ENCODE results near the gene MRPS18A.

MRPS18A gene

DNA sequence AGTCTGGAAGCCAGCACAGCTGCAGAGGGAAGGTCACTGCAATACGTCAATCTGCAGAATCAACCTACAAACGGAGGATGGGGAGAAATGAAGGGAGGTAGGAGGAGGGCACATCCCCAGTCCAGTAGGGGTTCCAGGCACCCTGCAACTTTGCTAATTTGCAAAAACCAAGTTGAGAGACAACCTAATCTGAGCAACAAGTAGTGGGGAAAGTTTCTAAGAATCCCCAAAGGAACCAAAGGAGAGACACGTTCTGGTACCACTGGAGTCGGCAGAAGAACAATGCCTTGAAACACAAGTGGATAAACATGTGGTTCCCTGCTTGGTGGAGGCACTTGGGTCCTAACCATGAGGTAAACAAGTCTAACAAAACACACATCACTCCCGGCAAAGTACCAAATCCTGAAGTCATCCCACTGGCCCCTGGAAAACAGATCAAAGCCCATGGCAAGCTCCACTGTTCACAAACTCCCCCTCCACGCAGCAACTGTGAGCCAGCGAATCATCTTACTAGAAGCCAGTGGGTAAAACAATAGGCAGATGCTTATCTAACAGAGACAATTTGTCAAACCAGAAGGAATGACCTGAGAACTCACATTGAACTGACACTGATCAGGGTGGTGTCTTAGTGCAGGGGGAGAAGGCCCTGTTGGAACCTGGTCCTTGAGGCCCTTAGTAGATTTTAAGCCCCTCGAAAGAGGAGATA, 4.7 kb downstream of the MRPS18A start:
- no peak for DNase-seq (ENCODE audit: low spot score)
- no peak overlapping the region for H3K4me3 ChIP-seq
- TF ChIP-seq, protein P1, sequence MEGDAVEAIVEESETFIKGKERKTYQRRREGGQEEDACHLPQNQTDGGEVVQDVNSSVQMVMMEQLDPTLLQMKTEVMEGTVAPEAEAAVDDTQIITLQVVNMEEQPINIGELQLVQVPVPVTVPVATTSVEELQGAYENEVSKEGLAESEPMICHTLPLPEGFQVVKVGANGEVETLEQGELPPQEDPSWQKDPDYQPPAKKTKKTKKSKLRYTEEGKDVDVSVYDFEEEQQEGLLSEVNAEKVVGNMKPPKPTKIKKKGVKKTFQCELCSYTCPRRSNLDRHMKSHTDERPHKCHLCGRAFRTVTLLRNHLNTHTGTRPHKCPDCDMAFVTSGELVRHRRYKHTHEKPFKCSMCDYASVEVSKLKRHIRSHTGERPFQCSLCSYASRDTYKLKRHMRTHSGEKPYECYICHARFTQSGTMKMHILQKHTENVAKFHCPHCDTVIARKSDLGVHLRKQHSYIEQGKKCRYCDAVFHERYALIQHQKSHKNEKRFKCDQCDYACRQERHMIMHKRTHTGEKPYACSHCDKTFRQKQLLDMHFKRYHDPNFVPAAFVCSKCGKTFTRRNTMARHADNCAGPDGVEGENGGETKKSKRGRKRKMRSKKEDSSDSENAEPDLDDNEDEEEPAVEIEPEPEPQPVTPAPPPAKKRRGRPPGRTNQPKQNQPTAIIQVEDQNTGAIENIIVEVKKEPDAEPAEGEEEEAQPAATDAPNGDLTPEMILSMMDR (IDR thresholded peaks at IDR 0.05), result no peak
- no peak overlapping the region for H3K27ac ChIP-seq

DNA sequence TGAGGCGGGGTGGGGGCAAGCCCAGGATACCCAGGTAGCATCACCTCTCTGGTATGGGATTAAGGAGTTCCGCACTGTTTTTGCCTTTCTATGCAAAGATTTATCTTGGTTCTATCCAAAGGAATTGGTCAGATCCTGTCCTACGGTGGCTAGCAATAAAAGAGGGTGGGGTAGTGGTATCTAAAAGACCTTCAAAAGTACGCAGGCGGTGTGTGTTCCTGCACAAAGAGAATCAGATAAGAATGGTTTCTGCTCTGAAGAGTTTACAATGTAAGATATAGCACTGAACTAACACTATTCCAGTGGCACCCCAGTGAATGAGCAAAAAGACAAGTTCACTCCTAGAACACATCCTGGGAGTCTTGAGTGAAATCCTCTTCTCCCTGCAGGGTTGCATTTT, 6.3 kb downstream of the MRPS18A start:
- TF ChIP-seq, protein P1 (IDR thresholded peaks at IDR 0.05), result no peak
- Histone ChIP-seq H3K27ac (no peak overlapping the region), H3K4me3 (no peak overlapping the region)
- DNase-seq (ENCODE audit: low spot score), result no peak

DNA sequence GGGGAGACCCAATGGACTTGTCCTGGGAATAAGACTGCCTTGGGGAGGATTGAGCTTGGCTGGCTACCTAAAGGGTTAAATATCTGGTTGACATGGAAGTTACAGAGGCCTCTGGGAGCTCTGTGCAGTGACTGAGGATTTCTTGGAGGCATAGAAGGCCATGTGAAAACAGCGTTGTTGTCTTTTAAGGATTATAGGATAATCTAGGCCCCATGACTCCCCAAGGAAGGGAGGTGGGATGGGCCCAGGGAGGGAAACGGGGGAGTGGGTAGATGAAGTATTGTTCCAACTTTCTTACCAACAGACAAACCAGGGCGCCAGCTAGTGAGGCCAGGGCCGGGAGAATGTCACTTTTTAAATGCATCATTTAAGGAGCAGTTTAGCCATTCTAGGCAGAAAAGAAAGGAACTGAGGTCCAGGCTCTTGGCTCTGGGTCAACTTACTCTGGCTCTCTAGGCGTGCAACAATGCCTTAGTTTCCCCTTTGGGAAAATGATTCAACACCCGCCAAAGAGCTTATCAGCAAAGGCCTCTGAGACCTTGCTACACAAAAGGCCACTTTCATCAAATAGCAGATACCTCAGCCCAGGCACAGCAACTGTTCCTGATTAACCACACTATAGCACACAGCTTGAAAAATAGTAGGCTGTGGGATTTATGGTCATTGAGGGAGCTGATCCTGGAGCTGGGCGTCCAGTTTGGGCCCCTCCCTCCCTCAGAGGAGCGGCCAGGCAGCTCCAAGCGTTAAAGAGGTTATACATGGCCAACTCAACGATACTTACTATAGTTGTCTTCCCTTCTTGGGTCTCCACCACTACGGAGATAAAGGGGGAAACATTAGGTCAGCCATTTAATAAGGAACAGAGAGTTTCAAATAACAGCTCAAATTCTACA, 7.0 kb downstream of the MRPS18A start:
- H3K27ac ChIP-seq, result no peak overlapping the region
- H3K4me3 ChIP-seq, result no peak overlapping the region
- no peak for DNase-seq (ENCODE audit: low spot score)
- TF ChIP-seq, protein P1 (IDR thresholded peaks at IDR 0.05), result no peak

DNA sequence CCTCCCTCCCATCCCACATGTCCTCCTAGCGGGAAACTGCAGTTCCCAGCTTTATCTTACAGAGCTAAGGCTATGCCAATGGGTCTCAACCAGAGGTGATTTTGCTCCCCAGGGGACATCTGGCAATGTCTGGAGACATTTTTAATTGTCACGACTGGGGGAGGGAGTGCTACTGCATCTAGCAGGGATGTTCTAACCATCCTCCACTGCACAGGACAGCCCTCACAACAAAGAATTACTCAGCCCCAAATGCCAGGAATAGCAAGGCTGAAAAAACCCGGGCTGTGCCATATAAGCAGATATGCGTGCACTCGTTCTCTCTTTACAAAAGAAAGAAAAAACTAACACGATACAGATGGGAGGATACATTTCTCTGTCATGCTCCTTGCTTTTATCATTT, 8.5 kb downstream of the MRPS18A start:
- Histone ChIP-seq H3K27ac (no peak overlapping the region), H3K4me3 (no peak overlapping the region)
- TF ChIP-seq, protein P1 (IDR thresholded peaks at IDR 0.05), result no peak
- no peak for DNase-seq (ENCODE audit: low spot score)

DNA sequence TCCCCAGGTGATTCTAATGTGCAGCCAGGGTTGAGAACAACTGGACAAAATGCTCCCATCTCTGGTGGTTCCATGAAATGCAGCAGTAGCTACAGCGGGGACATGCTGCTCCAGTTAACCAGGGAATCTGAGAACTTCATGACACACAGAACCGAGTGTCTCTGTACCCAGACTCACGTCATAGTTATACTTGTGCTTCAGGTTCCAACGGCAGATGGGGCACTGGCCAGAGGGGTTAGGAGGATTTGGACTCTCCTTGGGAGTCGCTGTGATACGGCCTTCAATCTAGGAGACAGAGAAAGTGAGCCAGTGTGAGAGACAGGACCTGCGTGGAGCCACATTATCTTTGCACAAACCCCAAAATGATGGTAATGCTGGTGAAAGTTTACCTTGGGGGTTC, 9.2 kb downstream of the MRPS18A start:
- H3K27ac ChIP-seq, result no peak overlapping the region
- TF ChIP-seq, protein P1 (IDR thresholded peaks at IDR 0.05), result no peak
- H3K4me3 ChIP-seq, result no peak overlapping the region
- DNase-seq (ENCODE audit: low spot score), result no peak

DNA sequence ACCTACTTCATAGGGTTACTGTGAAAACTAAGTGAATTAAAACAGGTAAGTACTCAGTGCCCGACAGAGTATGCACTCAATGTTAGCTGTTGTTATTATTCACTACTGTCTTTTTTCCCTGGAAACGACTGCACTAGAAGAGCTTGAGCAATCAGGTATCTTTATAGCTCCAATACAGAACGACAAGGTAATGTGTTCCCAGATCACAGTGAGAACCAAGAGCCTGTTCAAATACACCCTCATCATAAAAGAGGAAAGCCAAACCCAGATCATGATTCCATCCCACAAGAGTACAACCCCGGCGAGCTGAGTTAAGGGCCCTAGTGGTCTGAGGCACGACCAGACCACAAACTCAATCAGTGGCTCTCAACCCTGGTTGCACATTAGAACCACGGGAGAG, 9.8 kb downstream of the MRPS18A start:
- DNase-seq (ENCODE audit: low spot score), result no peak
- TF ChIP-seq, protein P1 (IDR thresholded peaks at IDR 0.05), result no peak
- H3K27ac ChIP-seq, result no peak overlapping the region
- H3K4me3 ChIP-seq, result no peak overlapping the region

All from coronary artery (tissue), 2 donors.